GM12864 (cell line): Measurements from ENCODE around the gene PPIG.

Experiments used
- DNase-seq: peaks from one replicate; pipeline ENCODE4 v3.0.0-alpha.2; 2011; ENCODE audit warnings: low read depth
- H3K4me3 ChIP-seq: 2 replicates; pipeline ENCODE4 v1.5.1; 2011; ENCODE audit warnings: mild to moderate bottlenecking, low read depth, low read length, control low read depth
- TF ChIP-seq, protein P1 (sequence below): IDR thresholded peaks from 2 replicates; pipeline ENCODE4 v1.5.1; 2011; ENCODE audit warnings: low read depth, mild to moderate bottlenecking, moderate library complexity, low read length, control low read depth, inconsistent platforms; ENCODE audit errors: missing control alignments

The PPIG gene

DNA sequence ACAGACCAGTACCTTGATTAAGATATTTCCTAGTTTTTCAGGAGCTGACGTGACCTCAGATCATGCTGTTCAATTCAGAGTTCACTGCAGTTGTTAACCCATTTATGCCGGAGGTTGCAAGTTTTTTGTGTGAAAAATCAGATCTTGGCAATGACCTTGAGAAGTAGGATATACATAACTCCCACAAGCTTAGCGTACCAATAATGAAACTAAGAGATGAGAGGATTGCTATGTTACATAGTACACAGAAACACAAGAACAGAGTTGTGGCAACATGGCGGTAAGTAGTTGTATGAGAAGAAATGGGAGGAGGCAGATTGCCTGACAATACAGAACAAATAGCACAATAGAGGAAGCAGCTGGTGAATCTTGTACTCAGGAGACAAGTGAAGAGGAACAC lies 39.1 kb downstream of the PPIG start:
- no peak for DNase-seq
- TF ChIP-seq, protein P1, sequence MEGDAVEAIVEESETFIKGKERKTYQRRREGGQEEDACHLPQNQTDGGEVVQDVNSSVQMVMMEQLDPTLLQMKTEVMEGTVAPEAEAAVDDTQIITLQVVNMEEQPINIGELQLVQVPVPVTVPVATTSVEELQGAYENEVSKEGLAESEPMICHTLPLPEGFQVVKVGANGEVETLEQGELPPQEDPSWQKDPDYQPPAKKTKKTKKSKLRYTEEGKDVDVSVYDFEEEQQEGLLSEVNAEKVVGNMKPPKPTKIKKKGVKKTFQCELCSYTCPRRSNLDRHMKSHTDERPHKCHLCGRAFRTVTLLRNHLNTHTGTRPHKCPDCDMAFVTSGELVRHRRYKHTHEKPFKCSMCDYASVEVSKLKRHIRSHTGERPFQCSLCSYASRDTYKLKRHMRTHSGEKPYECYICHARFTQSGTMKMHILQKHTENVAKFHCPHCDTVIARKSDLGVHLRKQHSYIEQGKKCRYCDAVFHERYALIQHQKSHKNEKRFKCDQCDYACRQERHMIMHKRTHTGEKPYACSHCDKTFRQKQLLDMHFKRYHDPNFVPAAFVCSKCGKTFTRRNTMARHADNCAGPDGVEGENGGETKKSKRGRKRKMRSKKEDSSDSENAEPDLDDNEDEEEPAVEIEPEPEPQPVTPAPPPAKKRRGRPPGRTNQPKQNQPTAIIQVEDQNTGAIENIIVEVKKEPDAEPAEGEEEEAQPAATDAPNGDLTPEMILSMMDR: no peak
- H3K4me3 ChIP-seq: no peak overlapping the region

DNA sequence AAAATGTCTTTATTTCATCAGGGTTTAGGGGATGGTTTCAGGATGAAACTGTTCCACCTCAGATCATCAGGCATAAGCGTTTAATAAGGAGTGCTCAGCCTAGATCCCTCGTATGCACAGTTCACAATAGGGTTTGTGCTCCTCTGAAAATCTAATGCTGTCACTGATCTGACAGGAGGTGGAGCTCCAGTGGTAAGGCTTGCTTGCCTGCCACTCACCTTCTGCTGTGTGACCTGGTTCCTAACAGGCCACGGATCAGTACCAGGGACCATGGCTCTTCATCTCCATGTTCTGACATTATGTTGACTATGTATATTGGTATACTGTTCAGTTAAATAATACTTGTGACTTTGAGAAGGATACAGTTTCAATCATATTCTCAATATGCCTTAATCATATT lies 41.6 kb downstream of the PPIG start:
- H3K4me3 ChIP-seq: no peak overlapping the region
- TF ChIP-seq, protein P1: no peak
- DNase-seq: no peak

DNA sequence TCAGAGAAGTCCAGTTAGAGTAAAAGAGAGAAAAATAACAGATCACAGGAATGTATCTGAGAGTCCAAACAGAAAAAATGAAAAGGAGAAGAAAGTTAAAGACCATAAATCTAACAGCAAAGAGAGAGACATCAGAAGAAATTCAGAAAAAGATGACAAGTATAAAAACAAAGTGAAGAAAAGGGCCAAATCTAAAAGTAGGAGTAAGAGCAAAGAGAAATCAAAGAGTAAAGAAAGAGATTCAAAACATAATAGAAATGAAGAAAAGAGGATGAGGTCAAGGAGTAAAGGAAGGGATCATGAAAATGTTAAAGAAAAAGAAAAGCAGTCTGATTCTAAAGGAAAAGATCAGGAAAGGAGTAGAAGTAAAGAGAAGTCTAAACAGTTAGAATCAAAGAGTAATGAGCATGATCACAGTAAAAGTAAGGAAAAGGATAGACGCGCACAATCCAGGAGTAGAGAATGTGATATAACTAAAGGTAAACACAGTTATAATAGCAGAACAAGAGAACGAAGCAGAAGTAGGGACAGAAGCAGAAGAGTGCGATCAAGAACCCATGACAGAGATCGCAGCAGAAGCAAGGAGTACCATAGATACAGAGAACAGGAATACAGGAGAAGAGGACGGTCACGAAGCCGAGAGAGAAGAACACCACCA lies 52.4 kb downstream of the PPIG start:
- no peak for DNase-seq
- no peak overlapping the region for H3K4me3 ChIP-seq
- TF ChIP-seq, protein P1: no peak

DNA sequence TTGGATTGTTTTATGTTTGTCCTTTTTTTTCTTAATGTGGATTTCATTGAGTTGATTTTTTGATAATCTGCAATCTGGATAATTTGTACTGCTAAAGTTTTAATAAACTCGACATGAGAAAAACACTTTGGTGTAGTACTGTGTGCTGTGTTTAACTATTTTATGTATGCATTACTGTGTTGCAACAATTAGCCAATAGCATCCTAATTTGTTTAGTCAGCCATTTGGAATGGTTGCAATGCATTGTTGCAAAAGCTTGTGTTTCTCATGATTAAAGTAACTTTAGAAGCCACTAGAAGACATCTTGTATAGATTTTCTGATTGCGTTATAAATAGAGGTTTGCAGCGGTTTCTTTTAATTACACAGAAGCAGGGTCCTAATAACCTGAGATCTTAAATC lies 53.5 kb downstream of the PPIG start:
- H3K4me3 ChIP-seq: no peak overlapping the region
- no peak for DNase-seq
- TF ChIP-seq, protein P1: no peak

DNA sequence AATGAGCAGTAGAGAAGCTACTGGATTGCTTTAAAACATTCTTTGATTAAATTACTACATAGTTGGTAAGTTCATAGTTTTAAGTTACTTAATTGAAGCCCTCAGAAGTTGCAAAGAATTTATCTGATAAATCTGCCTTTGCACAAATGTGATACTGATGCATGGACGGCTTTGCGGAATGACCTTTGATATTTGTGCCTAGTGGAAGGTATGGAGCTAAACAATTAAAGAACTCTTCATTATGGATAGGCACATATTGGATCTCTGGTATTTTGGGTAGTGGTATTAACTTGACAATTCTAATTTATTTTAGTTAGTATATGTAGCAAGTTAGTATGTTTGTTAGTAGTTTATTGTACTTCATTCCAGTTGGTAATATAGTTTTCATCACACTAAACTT lies 56.0 kb downstream of the PPIG start:
- H3K4me3 ChIP-seq: no peak overlapping the region
- no peak for DNase-seq
- TF ChIP-seq, protein P1: no peak

DNA sequence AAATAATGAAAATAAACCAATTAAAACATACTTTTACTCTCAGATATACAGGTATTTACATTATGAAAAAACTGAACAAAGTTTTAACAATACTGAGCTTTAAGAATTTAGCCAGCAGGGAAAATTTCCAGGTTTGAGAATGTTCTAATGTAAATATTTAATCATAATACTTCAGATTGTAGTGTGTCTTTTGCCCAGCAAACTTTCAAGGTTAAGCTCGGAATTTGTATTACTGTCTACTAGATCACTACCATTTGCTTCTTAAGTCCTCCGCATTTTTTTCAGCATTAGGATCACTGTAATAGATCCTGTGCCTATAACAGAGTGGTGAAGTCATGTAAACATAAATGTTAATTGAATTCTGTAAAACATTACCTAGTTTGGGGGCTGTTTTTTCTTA lies 57.3 kb downstream of the PPIG start:
- TF ChIP-seq, protein P1: no peak
- H3K4me3 ChIP-seq: no peak overlapping the region
- DNase-seq: no peak

DNA sequence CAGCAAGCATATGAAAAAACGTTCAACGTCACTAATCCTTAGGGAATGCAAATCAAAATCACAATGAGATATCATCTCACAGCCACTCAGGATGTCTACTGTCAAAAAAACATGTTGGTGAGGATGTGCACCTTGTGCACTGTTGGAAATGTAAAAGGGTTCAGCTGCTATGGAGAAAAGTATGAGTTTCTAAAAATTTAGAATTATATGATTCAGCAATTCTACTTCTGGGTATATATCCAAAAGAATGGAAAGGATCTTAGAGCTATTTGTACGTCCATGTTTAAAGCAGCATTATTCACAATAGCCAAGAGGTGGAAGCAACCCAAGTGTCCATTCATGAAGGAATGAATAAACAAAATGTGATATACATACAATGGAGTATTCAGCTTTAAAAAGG lies 60.0 kb downstream of the PPIG start:
- no peak for DNase-seq
- TF ChIP-seq, protein P1: no peak
- no peak overlapping the region for H3K4me3 ChIP-seq
